HTR-8/SVneo (cell line): ENCODE data around the gene SEC14L6.
"Not testable (repeated sequence)": the region's sequence is repeated elsewhere in the genome, so short reads cannot be mapped to it uniquely, and the experiment has no call there.

Experiments
- DNase-seq: peaks from one replicate; pipeline ENCODE4 v3.0.0; 2011; ENCODE audit warnings: low spot score, mixed read lengths; ENCODE audit not compliant: insufficient read length
- FAIRE-seq: peaks from 2 replicates; lab custom pipeline; 2011; peaks lifted over from hg19 to GRCh38; lab: Jason Lieb, UNC

Gene SEC14L6

GRCh38 chr22:30541511-30541910 is 5.0 kb downstream of the SEC14L6 start:
- not testable (repeated sequence) for FAIRE-seq, DNase-seq

GRCh38 chr22:30539368-30539767 is 7.2 kb downstream of the SEC14L6 start:
- no peak for DNase-seq
- FAIRE-seq, result no peak

- no peak for FAIRE-seq
- DNase-seq, result no peak
Observed at GRCh38 chr22:30538280-30538679, 8.3 kb downstream of the SEC14L6 start.

- DNase-seq, result no peak
- no peak for FAIRE-seq
Observed at GRCh38 chr22:30537083-30537731, 9.3 kb downstream of the SEC14L6 start.

- DNase-seq (no peak), FAIRE-seq (no peak)
Observed at GRCh38 chr22:30535182-30535581, 11.4 kb downstream of the SEC14L6 start.

GRCh38 chr22:30531651-30532608 is 14.6 kb downstream of the SEC14L6 start:
- DNase-seq (no peak), FAIRE-seq (no peak)

GRCh38 chr22:30526656-30527055 is 19.9 kb downstream of the SEC14L6 start:
- FAIRE-seq, result no peak
- no peak for DNase-seq

GRCh38 chr22:30523646-30524489 is 22.7 kb downstream of the SEC14L6 start:
- DNase-seq (no peak), FAIRE-seq (no peak)

- no peak for DNase-seq
- no peak for FAIRE-seq
Observed at GRCh38 chr22:30521368-30522156, 25.0 kb downstream of the SEC14L6 start.

- FAIRE-seq (no peak), DNase-seq (no peak)
Observed at GRCh38 chr22:30519842-30520425, 26.6 kb downstream of the SEC14L6 start.

- DNase-seq (no peak), FAIRE-seq (no peak)
Observed at GRCh38 chr22:30516731-30517130, 29.8 kb downstream of the SEC14L6 start.

- FAIRE-seq (no peak), DNase-seq (no peak)
Observed at GRCh38 chr22:30516273-30516672, 30.3 kb downstream of the SEC14L6 start.

GRCh38 chr22:30514252-30514651 is 32.3 kb downstream of the SEC14L6 start:
- DNase-seq, result no peak
- no peak for FAIRE-seq

GRCh38 chr22:30513462-30513861 is 33.1 kb downstream of the SEC14L6 start:
- DNase-seq (no peak), FAIRE-seq (no peak)

- FAIRE-seq (no peak), DNase-seq (no peak)
Observed at GRCh38 chr22:30511911-30512310, 34.6 kb downstream of the SEC14L6 start.

GRCh38 chr22:30511109-30511508 is 35.4 kb downstream of the SEC14L6 start:
- no peak for DNase-seq
- no peak for FAIRE-seq

GRCh38 chr22:30508216-30508615 is 38.3 kb downstream of the SEC14L6 start:
- FAIRE-seq (no peak), DNase-seq (no peak)

GRCh38 chr22:30507670-30508069 is 38.9 kb downstream of the SEC14L6 start:
- DNase-seq (no peak), FAIRE-seq (no peak)

- DNase-seq, result no peak
- FAIRE-seq, result no peak
Observed at GRCh38 chr22:30506507-30506968, 40.0 kb downstream of the SEC14L6 start.
